ENCODE measurements around the gene STUM.

- TF ChIP-seq POLR2A (IDR thresholded peaks at IDR 0.05; ENCODE audit: low read depth, low read length), result no peak
- no peak for TF ChIP-seq CTCF (IDR thresholded peaks at IDR 0.05 in 2 of 3, conservative IDR thresholded peaks at IDR 0.05 in 1 of 3; ENCODE audit: control insufficient read depth in 2 of 3, extremely low read depth in 1 of 3, insufficient read depth in 1 of 3, low read depth in 3 of 3, low read length in 3 of 3)
- TF ChIP-seq ZZZ3 (IDR thresholded peaks at IDR 0.05; ENCODE audit: control insufficient read depth, insufficient read length, low read depth), result no peak
- TF ChIP-seq EZH2 (IDR thresholded peaks at IDR 0.05; ENCODE audit: borderline replicate concordance, control insufficient read depth, low read depth, low read length), result no peak
- TF ChIP-seq HDAC6 (IDR thresholded peaks at IDR 0.05; ENCODE audit: unreplicated experiment), result no peak
- no peak for TF ChIP-seq ZBTB40 (IDR thresholded peaks at IDR 0.05; ENCODE audit: borderline replicate concordance)
- TF ChIP-seq ZBTB4 (CRISPR knock-in tag; IDR thresholded peaks at IDR 0.05), result no peak
- TF ChIP-seq POLR2AphosphoS5 (IDR thresholded peaks at IDR 0.05; ENCODE audit: low read length), result no peak
- TF ChIP-seq TAF1 (IDR thresholded peaks at IDR 0.05; ENCODE audit: borderline replicate concordance, low read depth, low read length), result no peak
- no peak for TF ChIP-seq ZNF592 (IDR thresholded peaks at IDR 0.05)
- TF ChIP-seq NR2C2 (IDR thresholded peaks at IDR 0.05; ENCODE audit: borderline replicate concordance, control insufficient read depth, insufficient read length, low read depth), result no peak
- TF ChIP-seq MAX (IDR thresholded peaks at IDR 0.05; ENCODE audit: low read depth, low read length), result no peak
Measured at GRCh38 chr1:226572325-226572726, 23.8 kb downstream of the STUM start.
